ENCODE data around the gene ARFIP2.

Gene ARFIP2

GRCh38 chr11:6483015-6483414, 1.9 kb upstream of the ARFIP2 start:
- no peak for DNase-seq (ENCODE audit: low read depth in 3 of 3, low spot score in 1 of 3)

DNA sequence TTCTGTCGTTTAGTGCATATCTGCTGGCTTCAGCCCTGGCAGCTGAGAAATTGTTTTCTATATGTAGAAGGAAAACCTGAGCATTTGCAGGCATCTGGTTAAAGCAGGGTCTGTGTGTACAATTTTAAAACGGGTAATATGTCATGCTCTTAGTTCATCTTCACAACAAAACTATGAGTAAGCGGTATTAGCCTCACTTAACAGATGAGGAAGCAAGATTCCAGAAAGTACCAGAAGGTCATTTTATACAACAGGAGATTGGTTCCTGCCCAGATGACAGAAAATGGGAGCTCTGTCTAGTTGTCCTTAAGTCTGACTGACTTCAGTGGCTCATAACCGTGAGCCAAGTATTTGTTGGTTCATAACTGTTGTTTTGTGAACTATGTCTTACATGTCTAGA, 1.3 kb upstream of the ARFIP2 start:
- no peak for DNase-seq (ENCODE audit: low read depth in 3 of 3, low spot score in 1 of 3)

GRCh38 chr11:6481924-6482275, 769 bp upstream of the ARFIP2 start:
- DNase-seq (ENCODE audit: low read depth in 3 of 3, low spot score in 1 of 3), result no peak

GRCh38 chr11:6480299-6480914, 724 bp downstream of the ARFIP2 start:
- DNase-seq (ENCODE audit: low read depth in 3 of 3, low spot score in 1 of 3), result no peak

- no peak for DNase-seq (ENCODE audit: low read depth in 3 of 3, low spot score in 1 of 3)
These were observed 4.6 kb downstream of the ARFIP2 start for GRCh38 chr11:6476571-6476970.

DNA sequence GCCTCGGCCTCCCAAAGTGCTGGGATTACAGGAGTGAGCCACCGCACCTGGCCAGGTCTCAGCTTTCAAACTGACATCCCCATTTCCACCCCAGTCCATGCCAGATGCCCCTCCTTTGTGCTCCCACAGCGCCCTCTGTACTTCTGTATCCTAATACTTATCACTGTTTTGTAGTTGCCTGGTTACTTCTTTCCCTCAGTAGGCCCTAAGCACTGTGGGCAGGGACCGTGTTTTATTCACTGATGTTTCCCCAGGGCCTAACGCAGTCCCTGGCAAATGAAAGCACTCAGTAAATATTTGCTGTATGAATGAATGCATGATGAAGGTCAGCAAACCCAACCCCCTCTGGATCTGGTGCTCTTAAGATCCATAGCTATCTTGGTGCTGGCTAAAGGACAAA, 5.2 kb downstream of the ARFIP2 start:
- DNase-seq (ENCODE audit: low read depth in 3 of 3, low spot score in 1 of 3), result no peak

GRCh38 chr11:6474806-6475500, 6.2 kb downstream of the ARFIP2 start:
- no peak for DNase-seq (ENCODE audit: low read depth in 3 of 3, low spot score in 1 of 3)

- DNase-seq (ENCODE audit: low read depth in 3 of 3, low spot score in 1 of 3), result no peak
These were observed 6.7 kb downstream of the ARFIP2 start for GRCh38 chr11:6474413-6474792.

GRCh38 chr11:6473451-6474412, 7.4 kb downstream of the ARFIP2 start, which contains the start of gene TRIM3:
Gene TRIM3 (minus strand): TSS chr11:6473941. CDS start chr11:6465695, 8,246 bp downstream.
- DNase-seq (ENCODE audit: low read depth in 3 of 3, low spot score in 1 of 3), result peak; percentile 40 to 50 (median 48)

DNA sequence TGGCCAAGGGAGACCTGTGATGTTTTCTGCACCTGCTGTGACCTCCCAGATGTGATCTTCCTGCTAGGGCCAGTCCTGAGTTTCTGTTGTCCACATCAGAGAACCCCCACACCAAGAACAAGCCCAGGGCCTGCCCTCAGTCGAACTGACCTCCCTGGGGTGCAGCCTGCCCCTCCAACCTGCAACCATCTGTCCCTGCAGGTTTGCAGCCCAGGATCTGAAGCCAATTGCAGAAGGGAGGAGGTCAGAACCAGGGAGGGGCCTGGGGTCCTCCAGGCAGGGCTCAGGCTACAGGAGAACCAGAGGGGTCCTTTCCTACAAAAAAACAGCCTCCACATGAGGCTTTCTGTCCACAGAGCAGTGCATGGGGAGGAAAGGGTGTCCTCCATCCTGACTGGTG, 8.2 kb downstream of the ARFIP2 start:
- no peak for DNase-seq (ENCODE audit: low read depth in 3 of 3, low spot score in 1 of 3)

- DNase-seq (ENCODE audit: low read depth in 3 of 3, low spot score in 1 of 3), result no peak
These were observed 11.5 kb downstream of the ARFIP2 start for GRCh38 chr11:6469599-6469998.

DNA sequence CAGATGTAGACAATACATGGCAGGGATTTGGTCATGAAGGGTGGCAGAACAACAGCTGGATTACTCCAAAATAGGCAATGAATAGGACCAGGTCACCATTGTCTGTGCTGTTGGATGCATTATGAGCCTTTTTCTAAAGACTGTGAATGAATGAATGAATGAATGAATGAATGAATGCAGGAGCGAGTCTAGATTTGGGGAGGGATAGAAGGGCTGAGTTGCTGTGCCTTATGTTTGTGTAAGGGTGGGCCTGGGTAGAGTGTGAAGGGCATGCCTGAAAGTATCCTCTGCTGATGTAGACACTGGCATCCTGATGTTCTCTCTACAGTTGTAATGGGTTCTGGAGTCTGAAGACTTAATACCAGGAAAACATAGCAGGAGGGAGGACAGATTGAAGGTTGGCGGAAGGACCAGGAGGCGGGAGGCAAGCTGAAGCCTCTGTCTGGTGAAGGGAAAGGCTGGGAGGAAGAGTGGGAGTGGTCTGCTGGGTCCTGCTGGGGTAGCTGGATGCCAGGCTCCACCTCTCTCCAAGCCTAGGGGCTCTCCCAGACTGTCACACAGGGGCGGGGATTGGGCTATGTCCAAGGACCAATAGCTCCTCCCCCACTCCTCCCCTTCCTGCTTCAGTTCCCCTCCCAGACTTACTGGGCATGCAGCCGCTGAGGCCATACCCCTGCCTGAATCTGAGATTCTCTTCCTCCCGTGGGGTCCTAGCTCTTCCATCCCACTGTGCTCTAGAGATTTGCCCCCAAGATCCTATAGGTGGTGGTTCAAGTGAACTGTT, 12.2 kb downstream of the ARFIP2 start:
- DNase-seq (ENCODE audit: low read depth in 3 of 3, low spot score in 1 of 3), result no peak

- no peak for DNase-seq (ENCODE audit: low read depth in 3 of 3, low spot score in 1 of 3)
These were observed 22.1 kb downstream of the ARFIP2 start for GRCh38 chr11:6459099-6459450.

DNA sequence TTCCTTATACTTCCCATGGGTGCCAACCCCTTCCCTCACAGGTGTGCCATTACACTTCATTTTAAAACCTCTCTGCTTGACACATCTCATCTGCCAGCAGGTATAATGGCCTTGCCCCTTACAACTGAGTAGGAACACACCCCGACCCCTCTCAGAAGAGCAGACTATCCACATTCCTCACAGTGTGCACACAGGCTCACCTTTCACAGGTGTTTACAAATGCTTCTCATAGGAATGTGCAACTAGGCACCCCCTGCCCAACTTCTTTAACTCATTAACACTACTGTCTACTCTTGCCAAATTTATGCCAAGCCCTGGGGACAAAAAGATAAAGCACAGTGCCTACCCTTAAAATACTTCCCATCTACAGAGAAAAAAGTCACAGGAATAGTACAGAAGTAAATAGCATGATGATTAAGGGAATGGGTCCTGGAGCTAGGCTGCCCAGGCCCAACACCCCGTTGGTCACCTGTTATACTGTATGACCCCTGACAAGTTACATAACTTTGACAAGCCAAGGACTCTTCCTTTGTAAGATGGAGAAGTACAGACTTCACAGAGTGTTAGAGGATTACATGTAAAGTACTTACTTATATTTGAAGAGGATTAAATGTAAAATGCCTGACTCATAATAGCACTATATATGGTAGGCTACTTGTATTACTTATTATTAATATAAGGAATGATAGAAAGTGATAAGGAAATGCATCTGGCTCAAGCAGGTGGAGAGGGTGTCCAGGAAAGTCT, 22.6 kb downstream of the ARFIP2 start:
- DNase-seq (ENCODE audit: low read depth in 3 of 3, low spot score in 1 of 3), result no peak

DNA sequence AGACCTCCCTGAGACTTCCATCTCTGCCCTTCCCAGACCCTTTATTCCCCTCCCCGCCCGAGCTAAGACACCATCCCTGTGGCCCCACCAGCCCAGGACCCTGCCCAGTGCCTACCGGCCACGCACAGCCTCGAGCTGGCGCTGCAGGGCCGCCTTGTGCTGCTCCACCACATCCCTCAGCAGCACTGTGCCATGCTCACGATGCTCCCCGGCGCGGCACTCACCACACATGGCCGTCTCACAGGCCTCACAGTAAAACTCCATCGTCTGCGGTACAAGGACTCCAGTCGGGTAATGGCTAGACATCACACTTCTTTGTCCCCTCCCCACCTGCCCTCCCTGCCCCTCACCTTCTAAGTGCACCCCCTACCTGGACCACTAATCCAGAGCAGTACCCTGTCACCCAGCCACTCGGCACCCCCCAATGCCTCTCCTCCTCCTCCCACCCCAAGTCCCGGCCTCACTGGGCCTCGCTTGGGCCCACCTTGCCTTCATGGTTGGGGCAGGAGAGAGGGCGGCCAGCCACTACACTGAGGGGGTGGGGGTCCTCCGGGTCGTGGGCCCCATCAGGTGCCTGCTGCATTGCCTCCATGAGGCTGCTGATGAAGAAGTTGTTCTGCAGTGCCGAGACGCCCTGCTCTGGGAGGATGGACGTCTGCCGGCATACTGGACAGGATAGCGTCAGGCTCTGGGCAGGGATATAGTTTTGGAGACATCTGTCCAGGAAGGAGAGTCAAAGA, 23.4 kb downstream of the ARFIP2 start:
- DNase-seq (ENCODE audit: low read depth in 3 of 3, low spot score in 1 of 3), result no peak

DNA sequence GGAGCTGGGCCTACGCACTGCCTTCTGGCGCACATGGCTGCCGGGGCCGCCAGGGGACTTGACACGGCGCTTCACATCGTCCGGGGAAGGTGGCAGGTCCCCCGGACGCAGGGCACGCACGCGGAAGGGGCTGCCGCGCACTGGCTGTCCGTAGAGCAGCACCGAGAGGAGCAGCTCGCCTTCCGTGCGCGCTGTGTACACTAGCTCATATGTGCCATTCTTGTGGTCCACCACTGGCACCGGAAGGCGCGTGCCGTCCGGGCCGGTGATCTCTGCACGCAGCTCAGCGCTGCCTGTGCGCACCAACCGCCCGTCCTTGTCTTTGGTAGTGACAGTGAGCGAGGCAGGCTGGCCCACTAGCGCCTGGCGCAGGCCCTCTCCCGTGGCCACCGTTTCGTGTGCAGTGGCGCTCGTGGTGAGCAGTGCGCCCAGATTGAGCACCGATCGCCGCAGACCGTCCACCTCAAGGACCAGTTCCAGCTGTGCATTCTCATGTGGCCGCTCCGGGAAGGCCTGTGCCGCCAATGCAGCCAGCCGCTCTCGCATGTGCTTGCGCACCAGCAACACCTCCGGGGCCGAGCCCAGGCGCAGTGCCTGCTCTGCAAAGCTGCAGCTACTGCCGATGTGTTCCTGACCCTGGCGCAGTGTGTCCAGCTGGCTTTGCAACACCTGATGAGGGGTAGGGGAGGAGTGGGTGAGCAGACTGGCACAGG, 24.6 kb downstream of the ARFIP2 start:
- DNase-seq (ENCODE audit: low read depth in 3 of 3, low spot score in 1 of 3), result no peak

GRCh38 chr11:6455070-6455469, 26.1 kb downstream of the ARFIP2 start:
- no peak for DNase-seq (ENCODE audit: low read depth in 3 of 3, low spot score in 1 of 3)

DNA sequence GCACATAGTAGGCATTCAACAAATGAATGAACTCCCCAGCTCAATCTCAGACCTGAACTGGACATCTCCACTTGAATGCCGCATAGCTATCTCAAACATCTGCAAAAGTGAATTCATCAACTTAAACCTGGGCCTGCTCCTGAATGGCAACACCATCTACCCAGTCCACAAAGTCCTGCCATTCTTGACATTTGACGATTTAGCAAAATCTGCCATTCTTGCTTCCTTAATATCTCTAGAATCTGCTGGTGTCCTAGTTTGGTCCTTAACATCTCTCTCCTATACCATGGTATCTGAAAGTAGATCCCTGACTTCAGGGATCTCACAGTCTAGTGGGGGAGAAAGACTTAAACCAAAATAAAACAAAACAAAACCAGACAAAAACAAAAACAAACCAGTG, 28.0 kb downstream of the ARFIP2 start:
- no peak for DNase-seq (ENCODE audit: low read depth in 3 of 3, low spot score in 1 of 3)

- no peak for DNase-seq (ENCODE audit: low read depth in 3 of 3, low spot score in 1 of 3)
These were observed 28.9 kb downstream of the ARFIP2 start for GRCh38 chr11:6452219-6452618.
